Tibial nerve (tissue), 4 donors: ENCODE measurements around the gene TCF7L1. TPM values are rescaled to one million over a fixed set of nuclear protein-coding genes. Genes with fewer than 3 reads are reported as not detected.
"Not testable (repeated sequence)": the region's sequence is repeated elsewhere in the genome, so short reads cannot be mapped to it uniquely, and the experiment has no call there.

Experiments used
- DNase-seq, 2 donors: peaks; one replicate each; pipeline ENCODE4 v3.0.0-alpha.2; 2019; ENCODE audit warnings: low spot score in 2 of 2
- H3K27ac ChIP-seq, 4 donors: fragments of 200-600 bp; sonication (generic) in 3 of 4; one replicate each; pipeline ENCODE4 v1.5.1; 2017 to 2019; ENCODE audit warnings: mild to moderate bottlenecking in 1 of 4
- H3K27me3 ChIP-seq, 2 donors: fragments of 200-600 bp; sonication (generic) in 1 of 2; one replicate each; pipeline versions ENCODE4 v1.5.1 to v1.6.0; 2017 to 2019
- H3K36me3 ChIP-seq, 3 donors: fragments of 200-600 bp; sonication (generic); one replicate each; pipeline ENCODE4 v1.5.1; 2018 to 2019
- H3K4me1 ChIP-seq, 4 donors: fragments of 200-600 bp; sonication (generic) in 3 of 4; one replicate each; pipeline ENCODE4 v1.5.1; 2017 to 2019
- H3K4me3 ChIP-seq, 4 donors: fragments of 200-600 bp; sonication (generic) in 3 of 4; one replicate each; pipeline ENCODE4 v1.5.1; 2017 to 2019; ENCODE audit warnings: mild to moderate bottlenecking in 1 of 4, moderate library complexity in 1 of 4
- H3K9me3 ChIP-seq, 4 donors: fragments of 200-600 bp; sonication (generic) in 3 of 4; one replicate each; pipeline ENCODE4 v1.5.1; 2017 to 2019
- EP300 ChIP-seq, 2 donors: sonication (generic); formaldehyde crosslinking; IDR thresholded peaks; one replicate each; pipeline ENCODE4 v1.6.1; 2017; ENCODE audit warnings: antibody characterized with exemption in 2 of 2, mild to moderate bottlenecking in 1 of 2
- POLR2A ChIP-seq, 2 donors: fragments of 450-650 bp; IDR thresholded peaks; one replicate each; pipeline ENCODE4 v1.6.1; 2017; ENCODE audit warnings: antibody characterized with exemption in 2 of 2, mild to moderate bottlenecking in 2 of 2, moderate library complexity in 2 of 2
- WGBS, 2 donors: methylation state at CpG; one replicate each; pipeline ENCODE4 v1.1.5; 2018; 5-methylcytosine and 5-hydroxymethylcytosine counted together
- total RNA-seq, 4 donors: library from RNA; depleted of rRNA; stranded (reverse); fragments of >200 nt; gene quantifications; one replicate each; pipeline ENCODE4 v1.1.0, GENCODE V29; 2016
- TF ChIP-seq, protein P1 (sequence below), 5 experiments: fragments of 200-600 bp in 3 of 5; fragments of 450-650 bp in 2 of 5; sonication (generic) in 3 of 5; IDR thresholded peaks; one replicate each; pipeline ENCODE4 v1.5.1; 2016 to 2019; ENCODE audit warnings: antibody characterized with exemption in 5 of 5, mild to moderate bottlenecking in 3 of 5, moderate library complexity in 2 of 5

Gene TCF7L1
- total RNA-seq, 4 donors from 2014 or later = 3.7 to 14.1 (median 7.1) TPM

DNA sequence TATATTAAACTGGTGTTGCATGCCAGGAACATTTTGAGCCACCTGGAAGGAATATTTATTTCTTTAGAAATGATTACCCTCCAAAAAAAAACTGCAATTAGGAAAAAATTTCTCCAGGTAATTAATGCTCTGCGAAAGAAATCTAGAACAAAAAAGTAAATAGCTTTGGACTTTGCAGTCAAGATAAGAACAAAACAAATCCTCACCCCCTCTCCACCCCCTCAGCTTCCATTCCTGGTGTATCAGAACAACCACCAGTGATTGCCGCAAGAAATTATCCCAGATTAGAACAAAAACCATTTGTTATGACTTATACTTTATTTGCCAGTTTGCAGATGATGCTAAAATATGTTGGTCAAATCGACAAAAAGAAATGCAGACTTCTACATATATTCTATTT lies 17.0 kb upstream of the TCF7L1 start:
- Histone ChIP-seq H3K27me3 (no peaks in the 10 kb centered on the region), H3K4me3 (no peak overlapping the region), H3K27ac (no peak overlapping the region), H3K36me3 (no peaks in the 10 kb centered on the region), H3K9me3 (no peaks in the 10 kb centered on the region), H3K4me1 (no peaks in the 10 kb centered on the region)
- DNase-seq = no peak
- WGBS, 2 donors = 58 to 60% methylated on average over 3 of the region's 3 CpGs
- TF ChIP-seq POLR2A (IDR thresholded peaks at IDR 0.05) = no peak
- TF ChIP-seq, protein P1, sequence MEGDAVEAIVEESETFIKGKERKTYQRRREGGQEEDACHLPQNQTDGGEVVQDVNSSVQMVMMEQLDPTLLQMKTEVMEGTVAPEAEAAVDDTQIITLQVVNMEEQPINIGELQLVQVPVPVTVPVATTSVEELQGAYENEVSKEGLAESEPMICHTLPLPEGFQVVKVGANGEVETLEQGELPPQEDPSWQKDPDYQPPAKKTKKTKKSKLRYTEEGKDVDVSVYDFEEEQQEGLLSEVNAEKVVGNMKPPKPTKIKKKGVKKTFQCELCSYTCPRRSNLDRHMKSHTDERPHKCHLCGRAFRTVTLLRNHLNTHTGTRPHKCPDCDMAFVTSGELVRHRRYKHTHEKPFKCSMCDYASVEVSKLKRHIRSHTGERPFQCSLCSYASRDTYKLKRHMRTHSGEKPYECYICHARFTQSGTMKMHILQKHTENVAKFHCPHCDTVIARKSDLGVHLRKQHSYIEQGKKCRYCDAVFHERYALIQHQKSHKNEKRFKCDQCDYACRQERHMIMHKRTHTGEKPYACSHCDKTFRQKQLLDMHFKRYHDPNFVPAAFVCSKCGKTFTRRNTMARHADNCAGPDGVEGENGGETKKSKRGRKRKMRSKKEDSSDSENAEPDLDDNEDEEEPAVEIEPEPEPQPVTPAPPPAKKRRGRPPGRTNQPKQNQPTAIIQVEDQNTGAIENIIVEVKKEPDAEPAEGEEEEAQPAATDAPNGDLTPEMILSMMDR (IDR thresholded peaks at IDR 0.05) = no peak
- TF ChIP-seq EP300 (IDR thresholded peaks at IDR 0.05) = no peak

DNA sequence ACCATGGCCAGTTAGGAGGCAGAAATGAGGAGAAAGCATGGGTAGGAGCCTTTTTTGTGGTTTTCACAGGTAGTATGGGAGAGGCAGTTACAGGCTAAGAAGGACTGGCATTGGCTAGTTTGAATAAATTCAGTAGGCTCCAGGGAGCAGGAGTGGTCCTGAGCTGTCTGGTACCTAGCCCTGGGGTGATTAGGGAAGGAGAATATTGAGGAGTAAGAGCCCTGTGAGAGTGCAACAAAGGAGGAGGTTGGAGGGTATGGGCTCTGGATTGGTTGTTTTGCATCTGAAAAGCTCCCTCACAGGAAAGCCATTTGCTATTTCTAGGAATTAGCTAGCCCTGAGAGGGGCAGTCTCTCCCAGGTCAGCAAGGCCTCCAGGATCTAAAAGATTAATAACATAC lies 13.3 kb upstream of the TCF7L1 start:
- no peaks in the 10 kb centered on the region for H3K36me3 ChIP-seq
- no peaks in the 10 kb centered on the region for H3K4me1 ChIP-seq
- H3K4me3 ChIP-seq = no peak overlapping the region
- no peak overlapping the region for H3K27ac ChIP-seq
- H3K9me3 ChIP-seq = no peaks in the 10 kb centered on the region
- no peak for TF ChIP-seq POLR2A (IDR thresholded peaks at IDR 0.05)
- DNase-seq = no peak
- no peaks in the 10 kb centered on the region for H3K27me3 ChIP-seq

DNA sequence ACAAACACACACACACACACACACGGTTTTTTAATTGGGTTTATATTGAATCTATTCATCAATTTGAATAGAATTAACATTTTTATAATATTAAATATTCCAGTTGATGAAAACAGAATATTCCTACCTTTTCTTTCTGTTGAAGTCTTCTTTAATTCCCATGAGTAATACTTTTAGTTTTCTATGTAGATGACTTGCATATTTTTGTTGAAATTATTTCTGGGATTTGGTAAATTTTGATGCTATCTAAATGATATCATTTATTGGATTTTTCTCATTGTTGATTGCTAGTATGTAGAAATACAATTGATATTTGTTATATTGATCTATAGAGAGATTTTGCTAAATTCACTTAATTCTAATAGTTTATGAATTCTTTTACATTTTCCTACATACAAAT lies 12.8 kb upstream of the TCF7L1 start:
- Histone ChIP-seq H3K4me1 (no peaks in the 10 kb centered on the region), H3K9me3 (no peaks in the 10 kb centered on the region), H3K36me3 (no peaks in the 10 kb centered on the region), H3K27me3 (no peaks in the 10 kb centered on the region), H3K4me3 (no peak overlapping the region), H3K27ac (no peak overlapping the region)
- no peak for DNase-seq
- WGBS, 2 donors = 46 to 48% methylated on average over 1 of the region's 1 CpG
- no peak for TF ChIP-seq EP300 (IDR thresholded peaks at IDR 0.05)
- TF ChIP-seq, protein P1 (IDR thresholded peaks at IDR 0.05) = no peak
- TF ChIP-seq POLR2A (IDR thresholded peaks at IDR 0.05) = no peak

DNA sequence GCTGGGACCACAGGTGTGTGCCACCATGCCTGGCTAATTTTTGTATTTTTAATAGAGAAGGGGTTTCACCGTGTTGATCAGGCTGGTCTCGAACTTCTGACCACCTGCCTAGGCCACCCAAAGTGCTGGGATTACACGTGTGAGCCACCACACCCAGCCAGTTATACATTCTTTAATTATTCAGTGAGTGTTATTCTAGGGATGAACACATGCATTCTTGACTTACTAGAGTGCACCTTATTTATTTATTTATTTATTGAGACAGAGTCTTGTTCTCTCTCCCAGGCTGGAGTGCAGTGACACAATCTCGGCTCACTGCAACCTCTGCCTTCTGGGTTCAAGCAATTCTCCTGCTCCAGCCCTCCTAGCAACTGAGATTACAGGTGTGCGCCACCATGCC lies 6.7 kb upstream of the TCF7L1 start:
- not testable (repeated sequence) for H3K4me1 ChIP-seq, DNase-seq, H3K4me3 ChIP-seq, H3K36me3 ChIP-seq, H3K27me3 ChIP-seq, H3K9me3 ChIP-seq, H3K27ac ChIP-seq
- 81% methylated on average over 5 of the region's 5 CpGs for WGBS, 2 donors

DNA sequence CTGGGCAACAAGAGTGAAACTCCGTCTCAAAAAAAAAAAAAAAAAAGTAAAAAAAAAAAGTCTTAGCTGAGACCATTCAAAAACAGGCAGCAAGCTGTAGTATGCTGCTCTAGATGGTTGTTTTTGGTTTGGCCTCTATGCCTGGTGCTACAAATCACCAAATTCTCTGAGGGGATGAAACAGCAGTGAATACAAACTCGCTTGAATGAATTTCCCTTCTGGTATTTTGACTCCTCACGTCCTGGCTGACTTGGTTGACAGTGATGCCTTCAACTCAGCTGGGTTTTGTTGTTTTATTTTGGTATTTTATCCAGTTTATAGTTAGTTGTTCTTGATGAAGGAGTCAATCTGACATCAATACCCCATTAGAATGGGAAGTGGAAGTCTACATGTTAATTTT lies 3.3 kb upstream of the TCF7L1 start:
- no peak for DNase-seq
- WGBS, 2 donors = 64 to 72% methylated on average over 3 of the region's 3 CpGs
- no peak overlapping the region for H3K27ac ChIP-seq
- no peaks in the 10 kb centered on the region for H3K9me3 ChIP-seq
- TF ChIP-seq POLR2A (IDR thresholded peaks at IDR 0.05) (no peak), EP300 (IDR thresholded peaks at IDR 0.05) (no peak)
- TF ChIP-seq, protein P1 (IDR thresholded peaks at IDR 0.05) = no peak
- no peaks in the 10 kb centered on the region for H3K36me3 ChIP-seq
- no peak overlapping the region for H3K4me3 ChIP-seq
- peaks cover 0 to 3% of the 10 kb centered on the region in 2 donors for H3K27me3 ChIP-seq
- H3K4me1 ChIP-seq = peaks cover 0 to 27% (median 4%) of the 10 kb centered on the region in 4 donors

DNA sequence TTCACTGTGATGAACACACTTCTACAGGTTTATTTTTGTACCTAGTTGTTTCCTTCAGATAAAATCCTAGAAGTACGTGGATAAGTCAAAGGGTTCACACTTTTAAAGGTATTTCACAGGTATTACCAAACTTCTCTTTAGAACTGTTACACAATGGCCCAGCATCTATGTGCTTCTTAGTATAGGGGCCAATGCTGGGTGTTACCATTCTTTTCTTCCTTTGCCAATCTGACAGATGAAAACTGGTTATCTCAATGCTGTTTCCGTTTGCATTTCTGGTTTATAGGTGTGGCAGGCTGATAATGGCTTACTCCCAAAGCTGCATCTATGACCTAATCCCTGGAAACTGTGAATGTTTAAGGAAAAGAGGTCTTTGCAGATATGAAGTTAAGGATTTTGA lies 2.8 kb upstream of the TCF7L1 start:
- H3K4me3 ChIP-seq = no peak overlapping the region
- H3K27me3 ChIP-seq = peaks cover 0 to 3% of the 10 kb centered on the region in 2 donors
- H3K27ac ChIP-seq = no peak overlapping the region
- no peak for DNase-seq
- WGBS, 2 donors = 64 to 73% methylated on average over 2 of the region's 2 CpGs
- no peaks in the 10 kb centered on the region for H3K9me3 ChIP-seq
- peaks cover 0 to 32% (median 4%) of the 10 kb centered on the region in 4 donors for H3K4me1 ChIP-seq
- TF ChIP-seq, protein P1 (IDR thresholded peaks at IDR 0.05) = no peak
- TF ChIP-seq EP300 (IDR thresholded peaks at IDR 0.05) (no peak), POLR2A (IDR thresholded peaks at IDR 0.05) (no peak)
- H3K36me3 ChIP-seq = no peaks in the 10 kb centered on the region
